CD4-positive, alpha-beta T cell (primary cell): ENCODE measurements around the gene CDC20. TPM values are rescaled to one million over a fixed set of nuclear protein-coding genes. Genes with fewer than 3 reads are reported as not detected.

Experiments
- ATAC-seq: fragments of 200-7000 bp; cut with Tn5 transposase; one replicate; pipeline ENCODE4 v1.10.0; 2022; ENCODE audit warnings: mild to moderate bottlenecking; ENCODE audit not compliant: poor library complexity
- CTCF ChIA-PET: fragments of 350-600 bp; sonication (Branson Sonifier 250); formaldehyde crosslinking; loops from one replicate; lab custom pipeline; 2021; ENCODE audit warnings: antibody characterized with exemption, inconsistent platforms; lab: Charles Lee
- POLR2A ChIA-PET: fragments of 350-600 bp; sonication (Branson Sonifier 250); formaldehyde crosslinking; loops from one replicate; lab custom pipeline; 2021; ENCODE audit warnings: antibody characterized with exemption, inconsistent platforms; lab: Charles Lee
- DNase-seq, 14 experiments: peaks; one replicate each; pipeline ENCODE4 v3.0.0-alpha.2; 2013 to 2020; ENCODE audit warnings: mixed read lengths in 2 of 14
- H3K27ac ChIP-seq, 2 donors: one replicate each; pipeline versions ENCODE4 v1.5.1 to v1.7.0; 2013; ENCODE audit warnings: low read length in 2 of 2, low read depth in 1 of 2, mild to moderate bottlenecking in 1 of 2
- H3K27me3 ChIP-seq, 2 experiments: 1 replicate in 1 of 2; 2 replicates in 1 of 2; pipeline versions ENCODE4 v1.6.1 to v1.7.0; 2013; ENCODE audit warnings: low read length in 2 of 2, control low read depth in 1 of 2, mild to moderate bottlenecking in 1 of 2, moderate library complexity in 1 of 2; ENCODE audit not compliant: insufficient read depth in 2 of 2, control insufficient read depth in 1 of 2
- H3K36me3 ChIP-seq: one replicate; pipeline ENCODE4 v1.6.1; 2013; ENCODE audit warnings: low read length, control low read depth; ENCODE audit not compliant: insufficient read depth
- H3K4me1 ChIP-seq: one replicate; pipeline ENCODE4 v1.6.1; 2013; ENCODE audit warnings: low read length, control low read depth; ENCODE audit not compliant: insufficient read depth
- H3K4me3 ChIP-seq: one replicate; pipeline ENCODE4 v1.5.1; 2013; ENCODE audit warnings: mild to moderate bottlenecking, low read length, moderate library complexity
- H3K9me3 ChIP-seq, 2 experiments: 1 replicate in 1 of 2; 2 replicates in 1 of 2; pipeline versions ENCODE4 v1.6.1 to v1.7.0; 2013; ENCODE audit warnings: low read length in 2 of 2, mild to moderate bottlenecking in 2 of 2, control low read depth in 1 of 2, moderate library complexity in 1 of 2; ENCODE audit not compliant: control insufficient read depth in 1 of 2, insufficient read depth in 1 of 2
- H3K27ac Mint-ChIP-seq: one replicate; pipeline ENCODE4 v1.8.0; 2020; ENCODE audit warnings: mixed read lengths
- H3K27me3 Mint-ChIP-seq: one replicate; pipeline ENCODE4 v1.8.0; 2021; ENCODE audit warnings: mixed read lengths
- H3K36me3 Mint-ChIP-seq: one replicate; pipeline ENCODE4 v1.8.0; 2021; ENCODE audit warnings: low read depth, mixed read lengths
- H3K4me1 Mint-ChIP-seq: one replicate; pipeline ENCODE4 v1.8.0; 2021; ENCODE audit warnings: low read depth, mixed read lengths
- H3K4me3 Mint-ChIP-seq: one replicate; pipeline ENCODE4 v1.8.0; 2020; ENCODE audit warnings: mild to moderate bottlenecking, mixed read lengths
- H3K9me3 Mint-ChIP-seq: one replicate; pipeline ENCODE4 v1.8.0; 2020; ENCODE audit warnings: mixed read lengths
- CTCF ChIP-seq: fragments of 200-600 bp; IDR thresholded peaks from one replicate; pipeline ENCODE4 v1.8.0; 2022; ENCODE audit warnings: antibody characterized with exemption, mild to moderate bottlenecking
- intact Hi-C, 2 experiments: fragments of 100-400 bp; cut with DNase I in 1 of 2; cut with micrococcal nuclease in 1 of 2; formaldehyde crosslinking; loops; one replicate each; pipeline versions ENCODE4 v1.15.1 to v1.9.0; 2023 to 2025; cut with DNase I, micrococcal nuclease
- total RNA-seq, 174 experiments: library from RNA in 2 of 174; stranded (reverse) in 2 of 174; gene quantifications; one replicate each; pipeline ENCODE4 v1.2.3 and lab custom pipeline; 2021 to 2026

The CDC20 gene
- total RNA-seq, 2 experiments from 2014 or later, result 1.1 to 1.8 TPM

GRCh38 chr1:43363283-43363934 lies 4.6 kb downstream of the CDC20 start:
- no peak for ATAC-seq
- Histone ChIP-seq H3K27ac (no peak overlapping the region), H3K4me1 (peaks cover 29% of the 10 kb centered on the region), H3K36me3 (peaks cover 40% of the 10 kb centered on the region), H3K4me3 (no peak overlapping the region), H3K27me3 (no peaks in the 10 kb centered on the region), H3K9me3 (no peaks in the 10 kb centered on the region)
- Mint-ChIP-seq H3K27ac (no peak overlapping the region), H3K4me3 (no peak overlapping the region), H3K4me1 (peaks cover 35% of the 10 kb centered on the region), H3K27me3 (no peaks in the 10 kb centered on the region), H3K9me3 (no peaks in the 10 kb centered on the region), H3K36me3 (peaks cover 57% of the 10 kb centered on the region)
- ChIA-PET CTCF (no interaction called here), POLR2A (interaction anchor here (1.2 kb wide), 1 partner anchor 25 kb away, joined by 3 read pairs; no protein-coding TSS in a partner anchor)
- no peak for DNase-seq
- TF ChIP-seq CTCF, result no peak
- intact Hi-C loops, result loop anchor here in 1 of 2 experiments (5.0 to 10.0 kb wide), 2 partner anchors 581 to 681 kb away; partner anchors contain the start of genes IPO13 and YBX1

- no peak for TF ChIP-seq CTCF
- no peak overlapping the region for H3K4me3 Mint-ChIP-seq
- H3K27me3 ChIP-seq, result no peaks in the 10 kb centered on the region
- ATAC-seq (no peak), DNase-seq (no peak)
- no peaks in the 10 kb centered on the region for H3K27me3 Mint-ChIP-seq
- intact Hi-C loops, result loop anchor here in 1 of 2 experiments (5.0 to 10.0 kb wide), 2 partner anchors 581 to 682 kb away; partner anchors contain the start of genes IPO13 and YBX1
- ChIA-PET CTCF (no interaction called here), POLR2A (interaction anchor here (1.2 kb wide), 1 partner anchor 25 kb away, joined by 3 read pairs; no protein-coding TSS in a partner anchor)
- H3K27ac ChIP-seq, result no peak overlapping the region
- no peaks in the 10 kb centered on the region for H3K9me3 Mint-ChIP-seq
- H3K4me1 ChIP-seq, result peaks cover 32% of the 10 kb centered on the region
- peaks cover 35% of the 10 kb centered on the region for H3K4me1 Mint-ChIP-seq
- peaks cover 40% of the 10 kb centered on the region for H3K36me3 ChIP-seq
- no peaks in the 10 kb centered on the region for H3K9me3 ChIP-seq
- peaks cover 54% of the 10 kb centered on the region for H3K36me3 Mint-ChIP-seq
- no peak overlapping the region for H3K27ac Mint-ChIP-seq
- H3K4me3 ChIP-seq, result no peak overlapping the region
These were observed 5.2 kb downstream of the CDC20 start for GRCh38 chr1:43363935-43364525.

GRCh38 chr1:43365678-43366077 lies 6.9 kb downstream of the CDC20 start:
- peaks cover 40% of the 10 kb centered on the region for H3K36me3 ChIP-seq
- intact Hi-C loops, result loop anchor here in 1 of 2 experiments (10.0 kb wide), 1 partner anchor 579 kb away; the partner anchor contains the start of gene IPO13
- H3K4me1 Mint-ChIP-seq, result peaks cover 35% of the 10 kb centered on the region

More at GRCh38 chr1:43365678-43366077, 6.9 kb downstream of the CDC20 start:
- H3K27me3 ChIP-seq, result no peaks in the 10 kb centered on the region
- no peak for ATAC-seq
- Mint-ChIP-seq H3K9me3 (no peaks in the 10 kb centered on the region), H3K4me3 (peak overlapping the region; percentile 77), H3K36me3 (peaks cover 54% of the 10 kb centered on the region), H3K27me3 (no peaks in the 10 kb centered on the region), H3K27ac (peak overlapping the region; percentile 94)
- TF ChIP-seq CTCF, result no peak
- H3K9me3 ChIP-seq, result no peaks in the 10 kb centered on the region
- no peak for DNase-seq
- no peak overlapping the region for H3K4me3 ChIP-seq
- ChIA-PET CTCF (no interaction called here), POLR2A (interaction anchor here (0.6 kb wide), 1 partner anchor 25 kb away, joined by 3 read pairs; no protein-coding TSS in a partner anchor)
- H3K4me1 ChIP-seq, result peaks cover 35% of the 10 kb centered on the region
- peak overlapping the region in 1 of 2 donors; percentile 79 for H3K27ac ChIP-seq
